Heart right ventricle (tissue), 16 donors: ENCODE results near the gene LRRC71. TPM values are rescaled to one million over a fixed set of nuclear protein-coding genes. Genes with fewer than 3 reads are reported as not detected.

ENCODE experiments used
- ATAC-seq, 8 donors: fragments of 200-7000 bp; cut with Tn5 transposase; one replicate each; pipeline ENCODE4 v1.9.1; 2020; ENCODE audit warnings: mild to moderate bottlenecking in 8 of 8, moderate library complexity in 8 of 8, moderate number of reproducible peaks in 1 of 8
- DNase-seq, 2 donors: peaks; one replicate each; pipeline ENCODE4 v3.0.0-alpha.2; 2020
- H3K27ac ChIP-seq, 10 donors: fragments of 200-600 bp; sonication (generic) in 2 of 10; one replicate each; pipeline versions ENCODE4 v1.5.0 to v1.8.0; 2020 to 2022; ENCODE audit warnings: mild to moderate bottlenecking in 3 of 10
- H3K27me3 ChIP-seq, 7 donors: fragments of 200-600 bp; one replicate each; pipeline ENCODE4 v1.8.0; 2021 to 2022; ENCODE audit warnings: mild to moderate bottlenecking in 2 of 7
- H3K36me3 ChIP-seq, 9 donors: fragments of 200-600 bp; sonication (generic) in 1 of 9; one replicate each; pipeline versions ENCODE4 v1.5.0 to v1.8.0; 2020 to 2022; ENCODE audit warnings: mild to moderate bottlenecking in 2 of 9
- H3K4me1 ChIP-seq, 9 donors: fragments of 200-600 bp; sonication (generic) in 1 of 9; one replicate each; pipeline versions ENCODE4 v1.5.0 to v1.8.0; 2020 to 2022; ENCODE audit warnings: mild to moderate bottlenecking in 4 of 9
- H3K4me3 ChIP-seq, 10 donors: fragments of 200-600 bp; sonication (generic) in 2 of 10; one replicate each; pipeline versions ENCODE4 v1.5.0 to v1.8.0; 2020 to 2022; ENCODE audit warnings: mild to moderate bottlenecking in 7 of 10, moderate library complexity in 2 of 10
- H3K9me3 ChIP-seq, 11 donors: fragments of 200-600 bp in 10 of 11; sonication (generic) in 2 of 11; one replicate each; pipeline versions ENCODE4 v1.5.0 to v1.8.0; 2013 to 2022; ENCODE audit warnings: mild to moderate bottlenecking in 2 of 11, control low read depth in 1 of 11, moderate library complexity in 1 of 11
- WGBS, 2 donors: extraction: QIAGEN DNeasy Blood & Tissue Kit; methylation state at CpG; one replicate each; pipeline ENCODE4 v1.1.7; 2013; ENCODE audit warnings: inconsistent platforms in 1 of 2; 5-methylcytosine and 5-hydroxymethylcytosine counted together
- intact Hi-C, 10 donors: fragments of 100-400 bp; cut with DNase I; formaldehyde crosslinking; loops; one replicate each; pipeline versions ENCODE4 v1.11.1 to v1.14.2; 2022
- polyA plus RNA-seq, 2 donors: library from polyadenylated mRNA; stranded (reverse); fragments of 200-250 nt; gene quantifications; one replicate each; pipeline ENCODE4 v1.2.3, GENCODE V29; 2013
- total RNA-seq, 10 donors: library from RNA; stranded (reverse); fragmentation: NEBNext Ultra II Directional in 3 of 10; extraction: Animal tissue kit (Norgen Biotek cat#: 25700) in 3 of 10; gene quantifications; one replicate each; pipeline versions ENCODE4 v1.2.1 to v1.2.4, GENCODE V29; 2021 to 2023
- TF ChIP-seq, protein P1 (sequence below), 9 donors: fragments of 200-600 bp; sonication (generic) in 2 of 9; IDR thresholded peaks; one replicate each; pipeline versions ENCODE4 v1.5.0 to v1.8.0; 2021 to 2022; ENCODE audit warnings: antibody characterized with exemption in 9 of 9, mild to moderate bottlenecking in 5 of 9, moderate library complexity in 1 of 9
- donor health status: Arrhythmogenic right ventricular cardiomyopathy.
- donor health status: ischemic (EF 13 %, LVEDD 7.1; RV severe dilation, severe dysfunction).
- donor health status: healthy with polysubstance abuse.
- donor health status: DM: no; HTN: yes; CAD: no.
- donor health status: DM: no; HTN: no; CAD: no.
- donor health status: ischemic (EF 25% LVEDD 6.9; RV normal size, moderate dysfunction).
- donor health status: ischemic (EF 25% LVEDD 5.7; RV mildly dilated, moderate dysfunction).
- donor health status: healthy.
- donor health status: DM: yes; HTN: yes; CAD: no.
- donor health status: Ischemic cardiomyopathy.
- donor health status: ischemic (EF 35%, LVEDD 5.7; RV mildly dilated, moderate dysfunction).
- donor health status: nonischemic (EF 11% LVEDD 7.7; RV severe dilation, severe dysfunction).
- donor health status: DM: yes; HTN: yes; CAD: no.
- donor health status: PGD.
- donor health status: ischemic (EF 29% LVEDD 5.4; RV normal size, mild dysfunction).
- donor health status: nonischemic (EF 23%, LVEDD 6.1; RV moderate dilation, normal function).

Gene LRRC71
- total and polyA plus RNA-seq, 12 donors, result 0.06 to 0.51 (median 0.35) TPM; not detected in 7

DNA sequence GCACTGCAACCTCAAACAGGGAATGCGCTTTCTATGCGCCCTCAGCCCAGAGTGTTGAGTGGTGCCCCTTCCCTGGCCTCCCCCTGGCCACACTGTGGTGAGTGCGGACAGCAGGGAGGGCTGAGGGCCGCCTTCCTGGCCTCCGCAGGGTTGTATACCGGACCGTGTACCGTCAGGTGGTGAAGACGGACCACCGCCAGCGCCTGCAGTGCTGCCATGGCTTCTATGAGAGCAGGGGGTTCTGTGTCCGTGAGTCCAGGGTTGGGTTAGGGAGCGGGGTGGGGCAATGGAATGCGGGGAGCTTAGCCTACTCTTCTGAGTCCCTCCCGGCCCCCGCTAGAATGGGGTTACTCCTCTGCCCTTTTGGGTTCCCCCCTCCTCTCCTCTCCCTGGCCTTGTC is 15.3 kb upstream of the LRRC71 start:
- WGBS, 2 donors, result 76 to 84% methylated on average over 16 of the region's 16 CpGs
- H3K27me3 ChIP-seq, result peaks cover 0 to 19% (median 0%) of the 10 kb centered on the region in 7 donors
- H3K36me3 ChIP-seq, result peaks cover 0 to 56% (median 19%) of the 10 kb centered on the region in 9 donors
- no peak overlapping the region for H3K27ac ChIP-seq
- no peak overlapping the region for H3K4me3 ChIP-seq
- ATAC-seq, result no peak
- no peaks in the 10 kb centered on the region for H3K9me3 ChIP-seq
- TF ChIP-seq, protein P1, sequence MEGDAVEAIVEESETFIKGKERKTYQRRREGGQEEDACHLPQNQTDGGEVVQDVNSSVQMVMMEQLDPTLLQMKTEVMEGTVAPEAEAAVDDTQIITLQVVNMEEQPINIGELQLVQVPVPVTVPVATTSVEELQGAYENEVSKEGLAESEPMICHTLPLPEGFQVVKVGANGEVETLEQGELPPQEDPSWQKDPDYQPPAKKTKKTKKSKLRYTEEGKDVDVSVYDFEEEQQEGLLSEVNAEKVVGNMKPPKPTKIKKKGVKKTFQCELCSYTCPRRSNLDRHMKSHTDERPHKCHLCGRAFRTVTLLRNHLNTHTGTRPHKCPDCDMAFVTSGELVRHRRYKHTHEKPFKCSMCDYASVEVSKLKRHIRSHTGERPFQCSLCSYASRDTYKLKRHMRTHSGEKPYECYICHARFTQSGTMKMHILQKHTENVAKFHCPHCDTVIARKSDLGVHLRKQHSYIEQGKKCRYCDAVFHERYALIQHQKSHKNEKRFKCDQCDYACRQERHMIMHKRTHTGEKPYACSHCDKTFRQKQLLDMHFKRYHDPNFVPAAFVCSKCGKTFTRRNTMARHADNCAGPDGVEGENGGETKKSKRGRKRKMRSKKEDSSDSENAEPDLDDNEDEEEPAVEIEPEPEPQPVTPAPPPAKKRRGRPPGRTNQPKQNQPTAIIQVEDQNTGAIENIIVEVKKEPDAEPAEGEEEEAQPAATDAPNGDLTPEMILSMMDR (IDR thresholded peaks at IDR 0.05), result no peak
- intact Hi-C loops, result no loop called here
- peaks cover 10 to 83% (median 72%) of the 10 kb centered on the region in 9 donors for H3K4me1 ChIP-seq
- DNase-seq, result no peak

DNA sequence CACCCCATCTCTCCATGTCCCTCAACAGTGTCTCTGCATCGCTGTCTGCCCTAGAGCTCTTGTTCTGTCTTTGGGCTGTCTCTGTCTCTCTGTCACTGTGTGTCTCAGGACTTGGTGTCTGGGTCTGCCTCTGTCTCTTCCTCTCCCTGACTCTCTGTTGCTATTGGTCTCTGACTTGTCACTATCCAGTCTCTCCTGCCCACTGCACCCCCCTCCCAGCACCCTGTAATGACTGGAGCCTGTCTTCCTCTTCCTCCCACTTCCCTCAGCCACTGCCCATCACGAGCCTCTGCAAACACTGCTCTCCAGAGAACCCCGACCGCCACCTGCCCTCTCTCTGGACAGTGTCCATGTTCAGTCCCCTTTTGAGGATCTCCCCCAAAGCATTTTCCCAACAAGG is 14.8 kb upstream of the LRRC71 start:
- DNase-seq (no peak), ATAC-seq (no peak)
- no peak overlapping the region for H3K27ac ChIP-seq
- intact Hi-C loops, result no loop called here
- H3K4me1 ChIP-seq, result peaks cover 8 to 78% (median 67%) of the 10 kb centered on the region in 9 donors
- 52 to 56% methylated on average over 4 of the region's 4 CpGs for WGBS, 2 donors
- H3K9me3 ChIP-seq, result no peaks in the 10 kb centered on the region
- H3K27me3 ChIP-seq, result peaks cover 0 to 21% (median 0%) of the 10 kb centered on the region in 7 donors
- TF ChIP-seq, protein P1 (IDR thresholded peaks at IDR 0.05), result no peak
- H3K36me3 ChIP-seq, result peaks cover 0 to 61% (median 19%) of the 10 kb centered on the region in 9 donors
- no peak overlapping the region for H3K4me3 ChIP-seq

DNA sequence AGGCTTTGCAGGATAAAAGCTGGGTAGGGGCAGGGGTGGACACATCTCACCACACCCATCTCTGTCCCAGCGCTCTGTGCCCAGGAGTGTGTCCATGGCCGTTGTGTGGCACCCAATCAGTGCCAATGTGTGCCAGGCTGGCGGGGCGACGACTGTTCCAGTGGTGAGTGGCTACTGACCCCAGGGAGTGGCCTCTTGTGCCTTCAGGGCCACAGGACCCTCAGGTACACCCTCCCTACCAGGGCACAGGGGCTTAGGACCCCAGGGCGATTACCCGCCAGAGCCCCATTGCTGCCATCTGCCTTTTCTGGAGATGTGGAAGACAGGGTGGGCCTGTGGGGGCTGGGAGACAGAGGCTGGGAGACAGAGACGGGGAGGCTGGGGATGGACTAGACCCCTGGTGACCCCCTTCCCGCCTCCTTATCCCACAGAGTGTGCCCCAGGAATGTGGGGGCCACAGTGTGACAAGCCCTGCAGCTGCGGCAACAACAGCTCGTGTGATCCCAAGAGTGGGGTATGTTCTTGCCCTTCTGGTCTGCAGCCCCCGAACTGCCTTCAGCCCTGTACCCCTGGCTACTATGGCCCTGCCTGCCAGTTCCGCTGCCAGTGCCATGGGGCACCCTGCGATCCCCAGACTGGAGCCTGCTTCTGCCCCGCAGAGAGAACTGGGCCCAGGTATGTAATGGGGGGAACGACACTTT is 14.1 kb upstream of the LRRC71 start:
- ATAC-seq (no peak), DNase-seq (no peak)
- TF ChIP-seq, protein P1 (IDR thresholded peaks at IDR 0.05), result no peak
- no peak overlapping the region for H3K4me3 ChIP-seq
- H3K27me3 ChIP-seq, result peaks cover 0 to 21% (median 0%) of the 10 kb centered on the region in 7 donors
- intact Hi-C loops, result no loop called here
- H3K4me1 ChIP-seq, result peaks cover 3 to 71% (median 60%) of the 10 kb centered on the region in 9 donors
- 93 to 95% methylated on average over 16 of the region's 16 CpGs for WGBS, 2 donors
- peak overlapping the region in 1 of 10 donors; percentile 5 for H3K27ac ChIP-seq
- no peaks in the 10 kb centered on the region for H3K9me3 ChIP-seq
- H3K36me3 ChIP-seq, result peaks cover 0 to 68% (median 19%) of the 10 kb centered on the region in 9 donors

DNA sequence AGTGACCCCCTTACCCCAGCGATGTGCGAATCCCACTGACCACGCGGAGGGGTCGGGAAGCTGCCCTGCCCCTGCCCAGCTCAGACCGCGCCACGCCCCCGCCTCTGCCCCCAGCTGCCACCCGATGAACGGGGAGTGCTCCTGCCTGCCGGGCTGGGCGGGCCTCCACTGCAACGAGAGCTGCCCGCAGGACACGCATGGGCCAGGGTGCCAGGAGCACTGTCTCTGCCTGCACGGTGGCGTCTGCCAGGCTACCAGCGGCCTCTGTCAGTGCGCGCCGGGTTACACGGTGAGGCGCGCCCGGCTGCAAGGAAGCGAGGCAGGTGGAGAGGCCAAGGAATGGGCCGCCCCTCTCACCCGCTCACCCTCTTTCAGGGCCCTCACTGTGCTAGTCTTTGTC is 11.9 kb upstream of the LRRC71 start:
- TF ChIP-seq, protein P1 (IDR thresholded peaks at IDR 0.05), result no peak
- Histone ChIP-seq H3K4me3 (no peak overlapping the region), H3K27ac (no peak overlapping the region), H3K36me3 (peaks cover 0 to 90% (median 19%) of the 10 kb centered on the region in 9 donors), H3K9me3 (no peaks in the 10 kb centered on the region), H3K4me1 (peaks cover 0 to 62% (median 43%) of the 10 kb centered on the region in 9 donors), H3K27me3 (peaks cover 0 to 21% (median 0%) of the 10 kb centered on the region in 7 donors)
- WGBS, 2 donors, result 62 to 66% methylated on average over 29 of the region's 29 CpGs
- ATAC-seq (no peak), DNase-seq (no peak)
- intact Hi-C loops, result no loop called here
